Lower leg skin (tissue), 4 donors: ENCODE measurements around the gene BRF1. TPM values are rescaled to one million over a fixed set of nuclear protein-coding genes. Genes with fewer than 3 reads are reported as not detected.
"Not testable (repeated sequence)": the region's sequence is repeated elsewhere in the genome, so short reads cannot be mapped to it uniquely, and the experiment has no call there.

ENCODE experiments used
- DNase-seq, 2 donors: peaks; one replicate each; pipeline ENCODE4 v3.0.0-alpha.2; 2019; ENCODE audit warnings: low spot score in 2 of 2
- H3K4me3 ChIP-seq: fragments of 200-600 bp; sonication (generic); 2 replicates; pipeline ENCODE4 v1.5.1; 2017; ENCODE audit warnings: mild to moderate bottlenecking, low read depth; ENCODE audit not compliant: poor library complexity, severe bottlenecking
- CTCF ChIP-seq, 3 donors: fragments of 450-650 bp; IDR thresholded peaks; one replicate each; pipeline ENCODE4 v1.5.1; 2016; ENCODE audit warnings: antibody characterized with exemption in 3 of 3, mild to moderate bottlenecking in 3 of 3, moderate library complexity in 2 of 3
- POLR2A ChIP-seq, 2 donors: fragments of 450-650 bp; IDR thresholded peaks; one replicate each; pipeline ENCODE4 v1.6.1; 2016 to 2017; ENCODE audit warnings: antibody characterized with exemption in 2 of 2, mild to moderate bottlenecking in 1 of 2, moderate library complexity in 1 of 2
- WGBS, 2 donors: methylation state at CpG; one replicate each; pipeline ENCODE4 v1.1.5; 2018; 5-methylcytosine and 5-hydroxymethylcytosine counted together
- intact Hi-C: fragments of 100-400 bp; cut with DNase I; formaldehyde crosslinking; loops from one replicate; pipeline ENCODE4 v1.15.0; 2023; ENCODE audit warnings: low total_unique reads
- total RNA-seq, 4 donors: library from RNA; depleted of rRNA; stranded (reverse); fragments of >200 nt; gene quantifications; one replicate each; pipeline ENCODE4 v1.1.0, GENCODE V29; 2016

The BRF1 gene
- total RNA-seq, 4 donors from 2014 or later, result 32.7 to 74.5 (median 43.0) TPM

GRCh38 chr14:105290621-105291346 is 10.0 kb downstream of the BRF1 start:
- no peak for TF ChIP-seq CTCF (IDR thresholded peaks at IDR 0.05)
- TF ChIP-seq POLR2A (IDR thresholded peaks at IDR 0.05), result no peak
- no peak overlapping the region for H3K4me3 ChIP-seq
- intact Hi-C loops, result no loop called here
- DNase-seq, result no peak
- 84 to 85% methylated on average over 13 of the region's 13 CpGs for WGBS, 2 donors

GRCh38 chr14:105288936-105289335 is 11.9 kb downstream of the BRF1 start:
- DNase-seq, H3K4me3 ChIP-seq, intact Hi-C loops: not testable (repeated sequence)
- WGBS, 2 donors, result 85 to 92% methylated on average over 6 of the region's 6 CpGs

GRCh38 chr14:105287249-105288102 is 13.3 kb downstream of the BRF1 start:
- H3K4me3 ChIP-seq, result no peak overlapping the region
- intact Hi-C loops, result no loop called here
- 86% methylated on average over 23 to 24 of the region's 24 CpGs for WGBS, 2 donors
- DNase-seq, result no peak
- TF ChIP-seq CTCF (IDR thresholded peaks at IDR 0.05) (no peak), POLR2A (IDR thresholded peaks at IDR 0.05) (no peak)

GRCh38 chr14:105286759-105287144 is 14.0 kb downstream of the BRF1 start:
- TF ChIP-seq CTCF (IDR thresholded peaks at IDR 0.05) (no peak), POLR2A (IDR thresholded peaks at IDR 0.05) (no peak)
- intact Hi-C loops, result no loop called here
- DNase-seq, result no peak
- H3K4me3 ChIP-seq, result no peak overlapping the region
- 91 to 94% methylated on average over 7 to 9 of the region's 9 CpGs for WGBS, 2 donors

GRCh38 chr14:105285174-105285573 is 15.6 kb downstream of the BRF1 start:
- no peak overlapping the region for H3K4me3 ChIP-seq
- no peak for TF ChIP-seq CTCF (IDR thresholded peaks at IDR 0.05)
- TF ChIP-seq POLR2A (IDR thresholded peaks at IDR 0.05), result no peak
- no peak for DNase-seq
- 92 to 95% methylated on average over 8 of the region's 8 CpGs for WGBS, 2 donors
- intact Hi-C loops, result no loop called here

- TF ChIP-seq POLR2A (IDR thresholded peaks at IDR 0.05) (no peak), CTCF (IDR thresholded peaks at IDR 0.05) (no peak)
- WGBS, 2 donors, result 74 to 85% methylated on average over 15 of the region's 15 CpGs
- intact Hi-C loops, result no loop called here
- H3K4me3 ChIP-seq, result no peak overlapping the region
- no peak for DNase-seq
Measured at GRCh38 chr14:105283899-105284298, 16.9 kb downstream of the BRF1 start.
